Urinary bladder (tissue), 4 donors: Measurements from ENCODE around the gene HSPA1L. TPM values are rescaled to one million over a fixed set of nuclear protein-coding genes. Genes with fewer than 3 reads are reported as not detected.
"Not testable (repeated sequence)": the region's sequence is repeated elsewhere in the genome, so short reads cannot be mapped to it uniquely, and the experiment has no call there.

ENCODE experiments used
- DNase-seq: peaks from one replicate; pipeline ENCODE4 v3.0.0-alpha.2; 2015; ENCODE audit errors: extremely low spot score
- H3K27ac ChIP-seq: one replicate; pipeline ENCODE4 v1.5.1; 2013; ENCODE audit warnings: low read depth, mild to moderate bottlenecking, moderate library complexity
- H3K36me3 ChIP-seq: one replicate; pipeline ENCODE4 v1.6.1; 2013; ENCODE audit warnings: mild to moderate bottlenecking, moderate library complexity; ENCODE audit not compliant: insufficient read depth
- H3K4me1 ChIP-seq: one replicate; pipeline ENCODE4 v1.6.1; 2013; ENCODE audit warnings: mild to moderate bottlenecking, moderate library complexity; ENCODE audit not compliant: insufficient read depth
- H3K4me3 ChIP-seq: one replicate; pipeline ENCODE4 v1.5.1; 2013; ENCODE audit warnings: low read depth, low read length
- WGBS: extraction: QIAGEN DNeasy Blood & Tissue Kit; methylation state at CpG from one replicate; pipeline ENCODE4 v1.1.7; 2013; 5-methylcytosine and 5-hydroxymethylcytosine counted together
- polyA plus RNA-seq: library from polyadenylated mRNA; stranded (reverse); fragments of 200-250 nt; gene quantifications from one replicate; pipeline ENCODE4 v1.2.3, GENCODE V29; 2013
- total RNA-seq: library from RNA; depleted of rRNA; stranded (reverse); fragments of >200 nt; gene quantifications from one replicate; pipeline ENCODE4 v1.2.3, GENCODE V29; 2014
- donor health status: healthy with polysubstance abuse.
- donor health status: healthy.

HSPA1L gene
- total RNA-seq (2.5 TPM), polyA plus RNA-seq (2.9 TPM)

GRCh38 chr6:31815025-31815838, at the start of gene HSPA1L, which contains the start of gene HSPA1A:
Gene HSPA1L (minus strand): TSS chr6:31815283. CDS start chr6:31811972, 3,311 bp downstream.
Gene HSPA1A (plus strand): TSS chr6:31815543. CDS start chr6:31815757, 214 bp downstream.
- DNase-seq: peak; percentile 96
- Histone ChIP-seq H3K4me3 (peak within 1 kb of the TSS; percentile 54), H3K4me1 (no peaks in the 10 kb centered on the region), H3K27ac (peak within 1 kb of the TSS; percentile 97), H3K36me3 (no peaks in the 10 kb centered on the region)
- WGBS: under 1% methylated on average over 56 of the region's 56 CpGs

GRCh38 chr6:31864818-31865204, 49.7 kb upstream of the HSPA1L start:
- 86% methylated on average over 8 of the region's 8 CpGs for WGBS

GRCh38 chr6:31864123-31864562, 49.1 kb upstream of the HSPA1L start:
- not testable (repeated sequence) for DNase-seq, H3K4me3 ChIP-seq, H3K36me3 ChIP-seq, H3K4me1 ChIP-seq
- WGBS: 17% methylated on average over 16 of the region's 16 CpGs
- peak overlapping the region; percentile 5 for H3K27ac ChIP-seq

More at GRCh38 chr6:31864818-31865204, 49.7 kb upstream of the HSPA1L start:
- Histone ChIP-seq H3K4me3 (no peak overlapping the region), H3K27ac (no peak overlapping the region), H3K4me1 (no peaks in the 10 kb centered on the region), H3K36me3 (no peaks in the 10 kb centered on the region)
- no peak for DNase-seq

- H3K36me3 ChIP-seq: no peaks in the 10 kb centered on the region
- no peaks in the 10 kb centered on the region for H3K4me1 ChIP-seq
- peak within 1 kb of the TSS; percentile 81 for H3K27ac ChIP-seq
- WGBS: under 1% methylated on average over 64 of the region's 64 CpGs
- peak within 1 kb of the TSS; percentile 55 for H3K4me3 ChIP-seq
- DNase-seq: peak; percentile 100
These were observed 47.5 kb upstream of the HSPA1L start, which contains the start of gene NEU1 for GRCh38 chr6:31862344-31863235. Gene NEU1 (minus strand): TSS chr6:31862821. CDS start chr6:31862776, 45 bp downstream.

GRCh38 chr6:31861919-31862343, 46.8 kb upstream of the HSPA1L start:
- DNase-seq: no peak
- WGBS: 36% methylated on average over 17 of the region's 17 CpGs
- peak overlapping the region; percentile 55 for H3K4me3 ChIP-seq
- H3K4me1 ChIP-seq: no peaks in the 10 kb centered on the region
- H3K27ac ChIP-seq: peak overlapping the region; percentile 81
- H3K36me3 ChIP-seq: no peaks in the 10 kb centered on the region

GRCh38 chr6:31861150-31861549, 46.1 kb upstream of the HSPA1L start:
- Histone ChIP-seq H3K4me1 (no peaks in the 10 kb centered on the region), H3K4me3 (no peak overlapping the region), H3K36me3 (no peaks in the 10 kb centered on the region), H3K27ac (no peak overlapping the region)
- WGBS: 92% methylated on average over 7 of the region's 7 CpGs
- no peak for DNase-seq

GRCh38 chr6:31860349-31860748, 45.3 kb upstream of the HSPA1L start:
- no peak overlapping the region for H3K4me3 ChIP-seq
- no peaks in the 10 kb centered on the region for H3K4me1 ChIP-seq
- WGBS: 95% methylated on average over 13 of the region's 13 CpGs
- no peaks in the 10 kb centered on the region for H3K36me3 ChIP-seq
- DNase-seq: no peak
- H3K27ac ChIP-seq: no peak overlapping the region

- Histone ChIP-seq H3K4me3 (no peak overlapping the region), H3K4me1 (no peaks in the 10 kb centered on the region), H3K36me3 (no peaks in the 10 kb centered on the region), H3K27ac (no peak overlapping the region)
- 91% methylated on average over 11 of the region's 11 CpGs for WGBS
- DNase-seq: no peak
These were observed 44.8 kb upstream of the HSPA1L start for GRCh38 chr6:31859923-31860322.

GRCh38 chr6:31858707-31859106, 43.6 kb upstream of the HSPA1L start:
- 95% methylated on average over 8 of the region's 8 CpGs for whole genome bisulfite sequencing
- H3K4me3 ChIP-seq: no peak overlapping the region
- H3K27ac ChIP-seq: no peak overlapping the region
- H3K4me1 ChIP-seq: no peaks in the 10 kb centered on the region
- no peaks in the 10 kb centered on the region for H3K36me3 ChIP-seq
- no peak for DNase-seq

GRCh38 chr6:31857774-31858173, 42.7 kb upstream of the HSPA1L start:
- H3K4me1 ChIP-seq, H3K4me3 ChIP-seq, H3K27ac ChIP-seq, DNase-seq, H3K36me3 ChIP-seq: not testable (repeated sequence)
- WGBS: 88% methylated on average over 8 of the region's 8 CpGs

- not testable (repeated sequence) for DNase-seq, H3K4me3 ChIP-seq, H3K27ac ChIP-seq, H3K4me1 ChIP-seq, H3K36me3 ChIP-seq
- 90% methylated on average over 35 of the region's 35 CpGs for WGBS
These were observed 37.1 kb upstream of the HSPA1L start for GRCh38 chr6:31851980-31852718.

GRCh38 chr6:31851485-31851832, 36.4 kb upstream of the HSPA1L start:
- Histone ChIP-seq H3K4me3 (no peak overlapping the region), H3K4me1 (no peaks in the 10 kb centered on the region), H3K27ac (no peak overlapping the region), H3K36me3 (no peaks in the 10 kb centered on the region)
- DNase-seq: no peak
- WGBS: 50% methylated on average over 2 of the region's 2 CpGs
